Ishikawa (cell line): ENCODE data around the gene PRDX2.

Source experiments
- CEBPB ChIP-seq: IDR thresholded peaks from 2 replicates; pipeline ENCODE4 v1.6.1; 2012
- CREB1 ChIP-seq: IDR thresholded peaks from 2 replicates; pipeline ENCODE4 v1.6.1; 2012; ENCODE audit warnings: low read depth
- EGR1 ChIP-seq: IDR thresholded peaks from 2 replicates; pipeline ENCODE4 v1.6.1; 2012
- EP300 ChIP-seq: IDR thresholded peaks from 2 replicates; pipeline ENCODE4 v1.6.1; 2012; ENCODE audit warnings: borderline replicate concordance
- FOXM1 ChIP-seq: IDR thresholded peaks from 2 replicates; pipeline ENCODE4 v1.6.1; 2012; ENCODE audit warnings: low read depth, borderline replicate concordance
- MAX ChIP-seq: IDR thresholded peaks from 2 replicates; pipeline ENCODE4 v1.6.1; 2012
- NFIC ChIP-seq: IDR thresholded peaks from 2 replicates; pipeline ENCODE4 v1.6.1; 2012
- RAD21 ChIP-seq: IDR thresholded peaks from 2 replicates; pipeline ENCODE4 v1.6.1; 2012; ENCODE audit warnings: low read depth
- REST ChIP-seq: IDR thresholded peaks from 2 replicates; pipeline ENCODE4 v1.6.1; 2012; ENCODE audit warnings: low read depth, mild to moderate bottlenecking
- TAF1 ChIP-seq: IDR thresholded peaks from 2 replicates; pipeline ENCODE4 v1.6.1; 2012; ENCODE audit warnings: low read depth, mild to moderate bottlenecking
- TCF12 ChIP-seq: IDR thresholded peaks from 2 replicates; pipeline ENCODE4 v1.6.1; 2012; ENCODE audit warnings: low read depth
- TEAD4 ChIP-seq: IDR thresholded peaks from 2 replicates; pipeline ENCODE4 v1.6.1; 2012
- USF1 ChIP-seq: IDR thresholded peaks from 2 replicates; pipeline ENCODE4 v1.6.1; 2012
- YY1 ChIP-seq: IDR thresholded peaks from 2 replicates; pipeline ENCODE4 v1.6.1; 2012; ENCODE audit warnings: low read depth
- ZBTB7A ChIP-seq: IDR thresholded peaks from 2 replicates; pipeline ENCODE4 v1.6.1; 2012; ENCODE audit warnings: low read depth

Gene PRDX2

GRCh38 chr19:12843328-12843727, 41.7 kb upstream of the PRDX2 start:
- no peak for TF ChIP-seq YY1
- no peak for TF ChIP-seq USF1
- TF ChIP-seq NFIC = no peak
- no peak for TF ChIP-seq FOXM1
- TF ChIP-seq EP300 = no peak
- no peak for TF ChIP-seq TEAD4
- TF ChIP-seq RAD21 = no peak
- no peak for TF ChIP-seq CREB1
- no peak for TF ChIP-seq ZBTB7A
- no peak for TF ChIP-seq TAF1
- no peak for TF ChIP-seq EGR1
- no peak for TF ChIP-seq TCF12

- no peak for TF ChIP-seq TEAD4
- no peak for TF ChIP-seq YY1
- TF ChIP-seq TCF12 = no peak
- TF ChIP-seq TAF1 = no peak
- no peak for TF ChIP-seq REST
- TF ChIP-seq USF1 = no peak
- TF ChIP-seq EP300 = no peak
- no peak for TF ChIP-seq RAD21
- TF ChIP-seq ZBTB7A = no peak
- no peak for TF ChIP-seq CEBPB
- TF ChIP-seq CREB1 = no peak
- TF ChIP-seq NFIC = no peak
- TF ChIP-seq EGR1 = no peak
- TF ChIP-seq FOXM1 = no peak
- TF ChIP-seq MAX = no peak
Observed at GRCh38 chr19:12842511-12842910, 40.9 kb upstream of the PRDX2 start.

- TF ChIP-seq RAD21 (no peak), MAX (0 out of 2 replicates have a peak, but pooled peaks have one; percentile 9)
Observed at GRCh38 chr19:12841094-12841493, 39.5 kb upstream of the PRDX2 start.

- TF ChIP-seq ZBTB7A (peak; percentile 28; the same call in 1 of the 2 replicates), FOXM1 (no peak)
Observed at GRCh38 chr19:12840091-12841079, 38.8 kb upstream of the PRDX2 start.

GRCh38 chr19:12838886-12839756, 37.5 kb upstream of the PRDX2 start:
- TF ChIP-seq EGR1 (no peak), ZBTB7A (no peak; the same call in 1 of the 2 replicates), CEBPB (no peak), YY1 (no peak), NFIC (no peak), RAD21 (no peak), TAF1 (no peak), FOXM1 (no peak), EP300 (no peak), TEAD4 (no peak), CREB1 (no peak), MAX (no peak; the same call in 1 of the 2 replicates), USF1 (no peak), TCF12 (no peak), REST (no peak)
